ENCODE measurements around the gene ALOX15B.

The ALOX15B gene

GRCh38 chr17:8081876-8082275, 43.0 kb downstream of the ALOX15B start:
- Histone ChIP-seq H3K9ac (ENCODE audit: low read depth, low read length) (no peak overlapping the region), H3K36me3 (ENCODE audit: insufficient read depth, low read length) (no peaks in the 10 kb centered on the region), H3K9me3 (ENCODE audit: control insufficient read depth, insufficient read depth, low read length) (no peaks in the 10 kb centered on the region), H3K4me1 (ENCODE audit: insufficient read depth, low read length) (no peaks in the 10 kb centered on the region)

- Histone ChIP-seq H3K36me3 (ENCODE audit: insufficient read depth, low read length) (no peaks in the 10 kb centered on the region), H3K9ac (ENCODE audit: low read depth, low read length) (no peak overlapping the region), H3K9me3 (ENCODE audit: control insufficient read depth, insufficient read depth, low read length) (no peaks in the 10 kb centered on the region)
These were observed 43.4 kb downstream of the ALOX15B start for GRCh38 chr17:8082292-8082691.

GRCh38 chr17:8084250-8084649, 45.4 kb downstream of the ALOX15B start:
- H3K9ac ChIP-seq (ENCODE audit: low read depth, low read length): no peak overlapping the region
- no peaks in the 10 kb centered on the region for H3K36me3 ChIP-seq (ENCODE audit: insufficient read depth, low read length)
- no peaks in the 10 kb centered on the region for H3K4me1 ChIP-seq (ENCODE audit: insufficient read depth, low read length)
- H3K9me3 ChIP-seq (ENCODE audit: control insufficient read depth, insufficient read depth, low read length): no peaks in the 10 kb centered on the region

More at GRCh38 chr17:8082292-8082691, 43.4 kb downstream of the ALOX15B start:
- no peaks in the 10 kb centered on the region for H3K4me1 ChIP-seq (ENCODE audit: insufficient read depth, low read length)

GRCh38 chr17:8087075-8087951, 48.5 kb downstream of the ALOX15B start, which contains the start of gene ALOX12B:
TSS of gene ALOX12B (minus strand) at chr17:8087716. CDS start at chr17:8087442, 274 bp downstream.
- Histone ChIP-seq H3K9me3 (ENCODE audit: control insufficient read depth, insufficient read depth, low read length) (no peaks in the 10 kb centered on the region), H3K4me1 (ENCODE audit: insufficient read depth, low read length) (no peaks in the 10 kb centered on the region), H3K36me3 (ENCODE audit: insufficient read depth, low read length) (no peaks in the 10 kb centered on the region), H3K9ac (ENCODE audit: low read depth, low read length) (no peak within 1 kb of the TSS)

GRCh38 chr17:8087952-8088230, 49.0 kb downstream of the ALOX15B start:
- Histone ChIP-seq H3K9me3 (ENCODE audit: control insufficient read depth, insufficient read depth, low read length) (no peaks in the 10 kb centered on the region), H3K9ac (ENCODE audit: low read depth, low read length) (no peak overlapping the region), H3K4me1 (ENCODE audit: insufficient read depth, low read length) (no peaks in the 10 kb centered on the region), H3K36me3 (ENCODE audit: insufficient read depth, low read length) (no peaks in the 10 kb centered on the region)

GRCh38 chr17:8089728-8090127, 50.9 kb downstream of the ALOX15B start:
- H3K9ac ChIP-seq (ENCODE audit: low read depth, low read length): no peak overlapping the region
- H3K36me3 ChIP-seq (ENCODE audit: insufficient read depth, low read length): no peaks in the 10 kb centered on the region
- no peaks in the 10 kb centered on the region for H3K9me3 ChIP-seq (ENCODE audit: control insufficient read depth, insufficient read depth, low read length)
- no peaks in the 10 kb centered on the region for H3K4me1 ChIP-seq (ENCODE audit: insufficient read depth, low read length)

GRCh38 chr17:8091033-8091687, 52.3 kb downstream of the ALOX15B start:
- no peaks in the 10 kb centered on the region for H3K4me1 ChIP-seq (ENCODE audit: insufficient read depth, low read length)
- no peaks in the 10 kb centered on the region for H3K9me3 ChIP-seq (ENCODE audit: control insufficient read depth, insufficient read depth, low read length)
- H3K36me3 ChIP-seq (ENCODE audit: insufficient read depth, low read length): no peaks in the 10 kb centered on the region
- H3K9ac ChIP-seq (ENCODE audit: low read depth, low read length): no peak overlapping the region; the same call in 1 of the 2 replicates

- H3K9ac ChIP-seq (ENCODE audit: low read depth, low read length): no peak overlapping the region
- H3K9me3 ChIP-seq (ENCODE audit: control insufficient read depth, insufficient read depth, low read length): no peaks in the 10 kb centered on the region
- H3K36me3 ChIP-seq (ENCODE audit: insufficient read depth, low read length): no peaks in the 10 kb centered on the region
- no peaks in the 10 kb centered on the region for H3K4me1 ChIP-seq (ENCODE audit: insufficient read depth, low read length)
These were observed 56.5 kb downstream of the ALOX15B start for GRCh38 chr17:8095361-8095760.

- H3K9ac ChIP-seq (ENCODE audit: low read depth, low read length): no peak overlapping the region
- no peaks in the 10 kb centered on the region for H3K36me3 ChIP-seq (ENCODE audit: insufficient read depth, low read length)
- no peaks in the 10 kb centered on the region for H3K4me1 ChIP-seq (ENCODE audit: insufficient read depth, low read length)
- no peaks in the 10 kb centered on the region for H3K9me3 ChIP-seq (ENCODE audit: control insufficient read depth, insufficient read depth, low read length)
These were observed 57.7 kb downstream of the ALOX15B start for GRCh38 chr17:8096541-8096940.
